Measurements from ENCODE around the gene CACNA1H.

CACNA1H gene

DNA sequence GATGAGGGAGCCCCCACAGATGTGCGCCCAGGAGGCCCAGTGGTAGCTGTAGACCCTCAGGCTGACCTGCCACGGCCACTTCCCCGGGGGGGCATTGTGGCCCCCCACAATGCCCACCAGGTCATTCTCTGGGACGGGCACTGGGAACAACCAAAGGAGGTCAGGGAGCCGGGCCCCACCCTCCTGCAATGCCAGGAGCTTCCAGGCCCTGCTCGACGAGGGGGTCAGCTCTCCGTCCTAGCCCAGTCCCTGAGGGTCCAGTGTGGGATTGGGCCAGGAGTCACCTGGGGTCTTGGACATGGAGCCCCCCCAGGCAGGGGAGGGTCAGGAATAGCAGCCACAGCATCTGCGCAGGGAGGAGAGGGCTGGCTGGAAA is 109.9 kb downstream of the CACNA1H start:
- TF ChIP-seq, protein P1, sequence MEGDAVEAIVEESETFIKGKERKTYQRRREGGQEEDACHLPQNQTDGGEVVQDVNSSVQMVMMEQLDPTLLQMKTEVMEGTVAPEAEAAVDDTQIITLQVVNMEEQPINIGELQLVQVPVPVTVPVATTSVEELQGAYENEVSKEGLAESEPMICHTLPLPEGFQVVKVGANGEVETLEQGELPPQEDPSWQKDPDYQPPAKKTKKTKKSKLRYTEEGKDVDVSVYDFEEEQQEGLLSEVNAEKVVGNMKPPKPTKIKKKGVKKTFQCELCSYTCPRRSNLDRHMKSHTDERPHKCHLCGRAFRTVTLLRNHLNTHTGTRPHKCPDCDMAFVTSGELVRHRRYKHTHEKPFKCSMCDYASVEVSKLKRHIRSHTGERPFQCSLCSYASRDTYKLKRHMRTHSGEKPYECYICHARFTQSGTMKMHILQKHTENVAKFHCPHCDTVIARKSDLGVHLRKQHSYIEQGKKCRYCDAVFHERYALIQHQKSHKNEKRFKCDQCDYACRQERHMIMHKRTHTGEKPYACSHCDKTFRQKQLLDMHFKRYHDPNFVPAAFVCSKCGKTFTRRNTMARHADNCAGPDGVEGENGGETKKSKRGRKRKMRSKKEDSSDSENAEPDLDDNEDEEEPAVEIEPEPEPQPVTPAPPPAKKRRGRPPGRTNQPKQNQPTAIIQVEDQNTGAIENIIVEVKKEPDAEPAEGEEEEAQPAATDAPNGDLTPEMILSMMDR (IDR thresholded peaks at IDR 0.05; ENCODE audit: low read depth, low read length), result no peak
- TF ChIP-seq EZH2phosphoT487 (IDR thresholded peaks at IDR 0.05; ENCODE audit: low read depth), result no peak
- no peaks in the 10 kb centered on the region for H3K27me3 ChIP-seq (ENCODE audit: low read depth, low read length)

DNA sequence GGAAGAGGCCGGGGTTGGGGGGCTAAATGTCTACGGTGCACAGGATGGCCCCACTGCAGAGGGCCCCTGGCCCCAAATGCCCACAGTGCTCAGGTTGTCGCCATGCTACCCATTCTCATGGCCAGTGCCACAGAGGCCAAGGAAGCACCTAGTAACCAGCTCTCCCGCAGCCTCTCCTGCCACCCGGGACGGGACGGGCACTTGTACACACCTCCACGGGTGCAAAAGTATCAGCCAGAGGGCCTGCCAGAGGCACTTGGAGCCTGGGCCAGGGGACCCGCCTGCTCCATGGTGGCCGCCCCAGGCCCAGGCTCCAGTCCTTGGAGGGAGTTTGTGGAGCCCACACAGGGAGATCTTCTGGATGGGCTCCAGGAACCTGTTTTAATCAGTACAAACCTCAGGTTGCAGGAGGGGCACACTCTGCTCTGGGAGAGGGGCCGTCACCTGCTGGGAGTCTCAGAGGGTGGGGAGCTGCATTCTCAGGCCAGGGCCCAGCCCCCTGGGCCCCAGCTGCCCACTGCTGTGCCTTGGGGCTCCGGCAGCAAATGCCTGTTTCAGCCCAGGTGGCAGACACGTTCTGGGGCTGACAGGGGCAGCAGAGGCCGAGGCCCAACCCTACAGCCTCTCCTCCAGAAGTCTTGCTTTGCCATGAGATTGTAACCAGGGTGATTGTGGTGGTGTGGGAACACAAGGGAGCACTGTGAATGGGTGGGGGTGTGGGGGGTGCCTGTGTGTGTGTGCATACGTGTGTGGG is 110.9 kb downstream of the CACNA1H start:
- H3K4me2 ChIP-seq (ENCODE audit: low read length), result no peak overlapping the region
- no peak overlapping the region for H2AFZ ChIP-seq (ENCODE audit: low read depth, low read length)
- H3K79me2 ChIP-seq (ENCODE audit: low read length), result no peaks in the 10 kb centered on the region

More for the DNA sequence above, 109.9 kb downstream of the CACNA1H start:
- no peak overlapping the region for H2AFZ ChIP-seq (ENCODE audit: low read depth, low read length)
- no peak overlapping the region for H3K4me2 ChIP-seq (ENCODE audit: low read length)
- H3K27ac ChIP-seq (ENCODE audit: low read length), result no peak overlapping the region
- H3K79me2 ChIP-seq (ENCODE audit: low read length), result no peaks in the 10 kb centered on the region
- H3K4me3 ChIP-seq (ENCODE audit: low read length), result no peak overlapping the region
- no peaks in the 10 kb centered on the region for H4K20me1 ChIP-seq (ENCODE audit: insufficient read depth, low read length)
- no peak overlapping the region for H3K9ac ChIP-seq (ENCODE audit: low read length)
- H3K36me3 ChIP-seq (replicated peaks; ENCODE audit: low read depth, low read length), result no peaks in the 10 kb centered on the region
- no peaks in the 10 kb centered on the region for H3K9me3 ChIP-seq (ENCODE audit: insufficient read depth, low read length)
- H3K4me1 ChIP-seq (ENCODE audit: low read length), result no peaks in the 10 kb centered on the region

DNA sequence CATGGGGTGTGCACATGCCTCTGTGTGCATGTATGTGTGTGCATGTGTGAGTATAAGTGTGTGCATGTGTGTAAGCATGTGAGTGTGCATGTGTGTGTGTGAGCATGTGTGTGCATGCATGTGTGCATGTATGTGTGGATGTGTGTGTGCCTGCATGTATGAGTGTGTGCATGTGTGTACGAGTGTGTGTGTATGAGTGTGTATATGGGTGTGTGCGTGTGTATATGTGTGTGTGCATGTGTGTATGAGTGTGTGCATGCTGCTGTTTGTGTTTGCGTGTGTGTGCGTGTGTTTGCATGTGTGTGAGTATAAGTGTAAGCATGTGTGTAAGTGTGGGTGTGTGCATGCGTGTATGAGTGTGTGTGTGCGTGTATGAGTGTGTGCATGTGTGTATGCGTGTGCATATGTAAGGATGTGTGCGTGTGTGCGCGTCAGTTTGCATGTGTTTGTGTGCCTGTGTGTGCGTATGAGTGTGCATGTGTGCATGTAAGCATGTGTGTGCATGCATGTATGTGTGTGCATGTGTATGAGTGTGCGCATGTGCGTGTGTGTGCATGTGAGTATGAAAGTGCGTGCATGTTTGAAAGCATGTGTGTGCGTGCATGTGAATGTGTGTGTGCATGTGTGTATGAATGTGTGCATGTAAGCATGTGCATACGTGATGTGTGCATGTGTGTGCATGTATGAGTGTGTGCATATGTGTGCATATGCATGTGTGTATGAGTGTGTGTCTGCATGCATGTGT is 111.6 kb downstream of the CACNA1H start:
- Histone ChIP-seq H3K4me1 (ENCODE audit: low read length) (no peaks in the 10 kb centered on the region), H3K9me3 (ENCODE audit: insufficient read depth, low read length) (no peaks in the 10 kb centered on the region), H4K20me1 (ENCODE audit: insufficient read depth, low read length) (no peaks in the 10 kb centered on the region), H3K4me2 (ENCODE audit: low read length) (no peak overlapping the region), H2AFZ (ENCODE audit: low read depth, low read length) (no peak overlapping the region), H3K27ac (ENCODE audit: low read length) (no peak overlapping the region), H3K9ac (ENCODE audit: low read length) (no peak overlapping the region), H3K27me3 (ENCODE audit: low read depth, low read length) (no peaks in the 10 kb centered on the region), H3K79me2 (ENCODE audit: low read length) (no peaks in the 10 kb centered on the region), H3K4me3 (ENCODE audit: low read length) (no peak overlapping the region), H3K36me3 (replicated peaks; ENCODE audit: low read depth, low read length) (no peaks in the 10 kb centered on the region)
- TF ChIP-seq, protein P1 (IDR thresholded peaks at IDR 0.05; ENCODE audit: low read depth, low read length), result no peak
- TF ChIP-seq EZH2phosphoT487 (IDR thresholded peaks at IDR 0.05; ENCODE audit: low read depth), result no peak

More for the DNA sequence above, 110.9 kb downstream of the CACNA1H start:
- no peak overlapping the region for H3K27ac ChIP-seq (ENCODE audit: low read length)
- H3K36me3 ChIP-seq (replicated peaks; ENCODE audit: low read depth, low read length), result no peaks in the 10 kb centered on the region
- TF ChIP-seq EZH2phosphoT487 (IDR thresholded peaks at IDR 0.05; ENCODE audit: low read depth), result no peak
- TF ChIP-seq, protein P1 (IDR thresholded peaks at IDR 0.05; ENCODE audit: low read depth, low read length), result no peak
- H4K20me1 ChIP-seq (ENCODE audit: insufficient read depth, low read length), result no peaks in the 10 kb centered on the region
- no peak overlapping the region for H3K4me3 ChIP-seq (ENCODE audit: low read length)
- no peaks in the 10 kb centered on the region for H3K27me3 ChIP-seq (ENCODE audit: low read depth, low read length)
- no peaks in the 10 kb centered on the region for H3K4me1 ChIP-seq (ENCODE audit: low read length)
- H3K9ac ChIP-seq (ENCODE audit: low read length), result no peak overlapping the region
- H3K9me3 ChIP-seq (ENCODE audit: insufficient read depth, low read length), result no peaks in the 10 kb centered on the region

DNA sequence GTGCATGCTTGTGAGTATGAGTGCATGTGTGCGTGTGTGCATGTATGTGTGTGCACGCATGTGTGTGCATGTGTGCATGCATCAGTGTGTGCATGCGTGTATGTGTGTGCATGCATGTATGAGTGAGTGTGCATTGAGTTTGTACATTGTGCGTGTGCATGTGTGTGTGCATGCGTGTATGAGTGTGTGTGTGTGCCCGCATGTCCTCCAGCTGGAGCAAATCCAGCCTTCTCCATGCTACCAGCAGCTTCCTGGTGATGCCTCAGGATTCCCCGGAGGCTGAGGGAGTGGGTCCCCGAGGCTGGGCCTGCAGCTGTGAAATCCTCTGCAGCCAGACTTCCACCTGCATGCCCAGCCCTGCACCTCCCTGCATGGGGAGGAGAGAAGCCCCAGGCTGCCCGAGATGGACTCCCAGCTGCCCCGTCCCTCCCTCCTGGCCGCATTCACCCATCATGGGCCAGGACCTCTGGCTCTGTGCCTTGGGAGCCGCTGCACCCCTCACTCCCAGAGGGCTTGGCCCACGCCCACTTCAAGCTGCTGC is 112.3 kb downstream of the CACNA1H start:
- H4K20me1 ChIP-seq (ENCODE audit: insufficient read depth, low read length), result no peaks in the 10 kb centered on the region
- H3K9me3 ChIP-seq (ENCODE audit: insufficient read depth, low read length), result no peaks in the 10 kb centered on the region
- H3K36me3 ChIP-seq (replicated peaks; ENCODE audit: low read depth, low read length), result no peaks in the 10 kb centered on the region
- no peak overlapping the region for H3K27ac ChIP-seq (ENCODE audit: low read length)
- TF ChIP-seq, protein P1 (IDR thresholded peaks at IDR 0.05; ENCODE audit: low read depth, low read length), result no peak
- no peak for TF ChIP-seq EZH2phosphoT487 (IDR thresholded peaks at IDR 0.05; ENCODE audit: low read depth)
- H3K4me1 ChIP-seq (ENCODE audit: low read length), result no peaks in the 10 kb centered on the region
- H3K4me2 ChIP-seq (ENCODE audit: low read length), result no peak overlapping the region
- no peaks in the 10 kb centered on the region for H3K27me3 ChIP-seq (ENCODE audit: low read depth, low read length)
- no peak overlapping the region for H3K9ac ChIP-seq (ENCODE audit: low read length)
- no peak overlapping the region for H2AFZ ChIP-seq (ENCODE audit: low read depth, low read length)
- H3K4me3 ChIP-seq (ENCODE audit: low read length), result no peak overlapping the region
- no peaks in the 10 kb centered on the region for H3K79me2 ChIP-seq (ENCODE audit: low read length)

All from OCI-LY3 (cell line).